PC-9 (cell line): ENCODE measurements around the gene AGAP1. TPM values are rescaled to one million over a fixed set of nuclear protein-coding genes. Genes with fewer than 3 reads are reported as not detected.

Source experiments
- BruUV-seq: library from RNA; stranded (reverse); fragments of 400-500 nt; replicated peaks from 2 replicates; lab custom pipeline; 2021; lab: Mats Ljungman, UMichigan
- CTCF ChIA-PET: fragments of 300-600 bp; sonication (Branson Sonifier 250); formaldehyde crosslinking; loops from one replicate; lab custom pipeline; 2022; ENCODE audit warnings: antibody characterized with exemption; lab: Charles Lee
- POLR2A ChIA-PET: fragments of 300-600 bp; sonication (Branson Sonifier 250); formaldehyde crosslinking; loops from one replicate; lab custom pipeline; 2022; ENCODE audit warnings: antibody characterized with exemption; ENCODE audit not compliant: unreplicated experiment; lab: Charles Lee
- DNase-seq, 2 experiments: peaks; one replicate each; pipeline versions ENCODE4 v3.0.0 to v3.0.0-alpha.2; 2015 to 2022; ENCODE audit warnings: mixed read lengths in 1 of 2
- H2AFZ ChIP-seq: fragments of 200-600 bp; sonication (generic); 2 replicates; pipeline ENCODE4 v1.8.1; 2017; ENCODE audit warnings: antibody characterized with exemption
- H3F3A ChIP-seq: fragments of 200-600 bp; sonication (generic); 2 replicates; pipeline ENCODE4 v1.8.1; 2017; ENCODE audit warnings: antibody characterized with exemption, mild to moderate bottlenecking, low read depth; ENCODE audit not compliant: insufficient read depth
- H3K27ac ChIP-seq: fragments of 200-600 bp; sonication (generic); 2 replicates; pipeline ENCODE4 v1.6.1; 2016; ENCODE audit warnings: mixed run types
- H3K27me3 ChIP-seq: fragments of 200-600 bp; sonication (generic); 2 replicates; pipeline ENCODE4 v1.6.1; 2016; ENCODE audit warnings: low read depth, mixed run types; ENCODE audit not compliant: insufficient read depth
- H3K36me3 ChIP-seq: fragments of 200-600 bp; sonication (generic); 2 replicates; pipeline ENCODE4 v1.6.1; 2016; ENCODE audit warnings: low read depth, mixed run types
- H3K4me1 ChIP-seq: fragments of 200-600 bp; sonication (generic); replicated peaks from 2 replicates; pipeline ENCODE4 v1.6.1; 2016; ENCODE audit warnings: mixed run types; ENCODE audit not compliant: insufficient read depth
- H3K4me2 ChIP-seq: fragments of 200-600 bp; sonication (generic); 2 replicates; pipeline ENCODE4 v1.6.1; 2017; ENCODE audit warnings: mixed run types
- H3K4me3 ChIP-seq: fragments of 200-600 bp; sonication (generic); 2 replicates; pipeline ENCODE4 v1.6.1; 2016; ENCODE audit warnings: mixed run types
- H3K79me2 ChIP-seq: fragments of 200-600 bp; sonication (generic); 2 replicates; pipeline ENCODE4 v1.6.1; 2017; ENCODE audit warnings: low read depth, mixed run types
- H3K9me2 ChIP-seq: fragments of 200-600 bp; sonication (generic); 2 replicates; pipeline ENCODE4 v1.8.1; 2017; ENCODE audit warnings: mild to moderate bottlenecking; ENCODE audit not compliant: insufficient read depth
- H3K9me3 ChIP-seq: fragments of 200-600 bp; sonication (generic); 2 replicates; pipeline ENCODE4 v1.8.1; 2016; ENCODE audit warnings: low read depth; ENCODE audit not compliant: insufficient read depth
- H4K20me1 ChIP-seq: fragments of 200-600 bp; sonication (generic); 2 replicates; pipeline ENCODE4 v1.8.1; 2017; ENCODE audit not compliant: insufficient read depth
- CTCF ChIP-seq: fragments of 200-600 bp; sonication (generic); conservative IDR thresholded peaks from 2 replicates; pipeline ENCODE4 v1.6.1; 2017; ENCODE audit warnings: mixed run types, antibody characterized with exemption, mild to moderate bottlenecking, moderate library complexity
- EZH2 ChIP-seq: fragments of 200-600 bp; sonication (generic); IDR thresholded peaks from 2 replicates; pipeline ENCODE4 v1.8.0; 2017; ENCODE audit warnings: antibody characterized with exemption, low read depth
- intact Hi-C: fragments of 100-400 bp; cut with micrococcal nuclease; formaldehyde crosslinking; loops from one replicate; pipeline ENCODE4 v1.10.0; 2022; ENCODE audit not compliant: unreplicated experiment
- total RNA-seq: library from RNA; stranded (reverse); gene quantifications from 2 replicates; pipeline ENCODE4 v1.2.3, GENCODE V29; 2021

Gene AGAP1
- total RNA-seq, 1 experiment from 2014 or later: 91.4 TPM

GRCh38 chr2:236180831-236181453 lies 687.1 kb downstream of the AGAP1 start:
- peak; percentile 59 to 69 for DNase-seq
- Histone ChIP-seq H3K9me2 (no peaks in the 10 kb centered on the region), H3K4me3 (no peak overlapping the region), H4K20me1 (no peaks in the 10 kb centered on the region), H3K36me3 (no peaks in the 10 kb centered on the region), H3K9me3 (no peaks in the 10 kb centered on the region), H3K4me1 (peaks cover 13% of the 10 kb centered on the region), H3K4me2 (peak overlapping the region; percentile 61), H3K27me3 (no peaks in the 10 kb centered on the region), H3K27ac (no peak overlapping the region), H3F3A (peaks cover 26% of the 10 kb centered on the region), H3K79me2 (no peaks in the 10 kb centered on the region), H2AFZ (no peak overlapping the region)
- POLR2A ChIA-PET: no interaction called here
- BruUV-seq: no TSS peak
- CTCF ChIA-PET: interaction anchor here (0.6 to 3.6 kb wide), 7 partner anchors 59 to 740 kb away, joined by 3 to 31 read pairs (median 4); no protein-coding TSS in a partner anchor
- TF ChIP-seq EZH2 (no peak), CTCF (peak; percentile 96)
- intact Hi-C loops: loop anchor here (1.0 to 5.0 kb wide), 5 partner anchors 60 to 891 kb away; no protein-coding TSS in a partner anchor
